Pericardium fibroblast (primary cell): ENCODE measurements around the gene NADSYN1. TPM values are rescaled to one million over a fixed set of nuclear protein-coding genes. Genes with fewer than 3 reads are reported as not detected.

ENCODE experiments used
- total RNA-seq: library from RNA; depleted of rRNA; stranded (reverse); fragments of >200 nt; gene quantifications from 2 replicates; pipeline ENCODE4 v1.2.3, GENCODE V29; 2015

Gene NADSYN1
- 48.7 and 49.6 TPM in 2 replicates for total RNA-seq

DNA sequence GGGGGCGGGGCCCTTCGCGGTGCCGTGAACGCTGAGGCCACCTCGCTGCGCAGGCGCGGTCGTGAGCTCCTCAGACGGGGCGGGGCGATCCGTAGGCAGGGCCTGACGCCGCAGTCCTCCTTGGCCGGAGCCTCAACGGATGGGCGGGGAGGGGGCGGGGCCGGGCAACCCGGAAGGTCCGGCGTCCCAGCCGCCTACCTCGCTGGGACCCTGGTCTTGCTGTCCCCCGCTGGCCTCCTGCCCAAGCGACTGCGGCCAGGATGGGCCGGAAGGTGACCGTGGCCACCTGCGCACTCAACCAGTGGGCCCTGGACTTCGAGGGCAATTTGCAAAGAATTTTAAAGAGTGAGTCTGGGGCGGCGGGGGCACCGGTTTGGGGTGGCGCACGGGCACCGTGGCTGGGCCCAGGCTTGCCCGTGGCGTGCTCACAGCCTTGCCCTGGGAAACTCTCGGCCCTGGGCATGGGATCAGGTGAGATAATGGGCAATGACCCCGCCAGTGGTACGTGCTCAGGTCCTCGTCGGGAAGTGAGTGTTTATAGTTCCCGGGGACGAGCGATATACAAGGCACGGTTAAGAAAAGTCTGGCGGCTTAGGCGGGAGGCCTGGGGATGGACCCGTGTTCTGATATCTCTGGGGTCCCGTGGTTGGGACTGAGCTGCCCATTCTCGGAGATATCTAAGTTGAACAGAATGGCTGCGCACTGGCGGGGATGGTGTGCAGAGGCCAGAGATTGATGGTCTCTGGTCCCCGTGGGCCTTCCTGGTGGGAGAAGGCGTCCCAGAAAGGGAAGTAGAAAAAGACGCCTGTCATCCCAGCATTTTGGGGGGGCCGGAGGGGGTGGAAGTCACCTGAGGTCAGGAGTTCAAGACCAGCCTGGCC lies at the start of gene NADSYN1:
NADSYN1 (plus strand) TSS at position 167 of the 881 bp plus-strand sequence; CDS start at position 261, 94 bp downstream.

DNA sequence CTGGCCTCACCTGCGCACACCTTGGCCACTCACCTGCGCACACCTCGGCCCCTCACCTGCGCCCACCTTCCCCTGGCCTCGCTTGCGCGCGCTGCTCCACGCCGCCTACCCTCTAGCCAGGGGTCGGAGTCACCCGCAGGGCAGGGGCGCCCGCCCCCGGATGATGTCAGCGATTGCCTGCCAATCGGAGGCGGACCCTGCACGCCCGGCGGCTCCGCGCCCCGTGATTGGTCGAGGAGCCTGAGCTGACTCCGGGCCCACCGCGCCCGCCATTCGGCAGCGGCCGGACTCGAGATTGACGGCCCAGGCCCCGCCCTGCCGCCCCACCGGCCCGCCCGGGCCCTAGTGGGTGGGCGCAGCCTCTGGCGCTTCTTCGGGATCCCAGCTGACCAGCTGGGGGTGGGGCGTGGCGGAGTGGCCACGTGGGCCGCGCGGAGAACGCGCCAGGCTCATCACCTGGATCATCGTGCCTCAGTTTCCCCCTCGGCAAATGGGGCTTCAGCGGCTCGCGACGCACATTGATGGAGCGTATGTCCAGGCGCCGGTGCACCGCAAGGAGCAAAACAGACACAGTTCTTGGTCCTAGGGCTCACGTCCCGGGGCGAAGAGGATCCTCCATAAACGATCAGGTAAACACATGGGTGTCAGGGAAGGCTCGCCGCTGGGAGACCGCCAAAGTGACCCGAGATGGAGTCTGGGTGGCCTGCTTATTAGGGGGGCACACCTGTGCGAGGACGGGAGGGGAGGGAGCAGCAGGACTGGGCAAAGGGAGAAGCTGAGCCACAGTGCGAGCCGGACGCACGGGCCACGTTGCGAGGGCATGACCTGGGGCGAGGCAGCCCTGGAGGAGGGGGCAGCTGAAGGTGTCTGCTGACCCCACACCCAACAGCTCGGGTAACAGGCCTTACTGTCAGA lies 4.5 kb upstream of the NADSYN1 start, which contains the start of gene DHCR7:
DHCR7 (minus strand) TSS at position 137 of the 915 bp plus-strand sequence. CDS start 3,441 bp downstream, outside the sequence.

DNA sequence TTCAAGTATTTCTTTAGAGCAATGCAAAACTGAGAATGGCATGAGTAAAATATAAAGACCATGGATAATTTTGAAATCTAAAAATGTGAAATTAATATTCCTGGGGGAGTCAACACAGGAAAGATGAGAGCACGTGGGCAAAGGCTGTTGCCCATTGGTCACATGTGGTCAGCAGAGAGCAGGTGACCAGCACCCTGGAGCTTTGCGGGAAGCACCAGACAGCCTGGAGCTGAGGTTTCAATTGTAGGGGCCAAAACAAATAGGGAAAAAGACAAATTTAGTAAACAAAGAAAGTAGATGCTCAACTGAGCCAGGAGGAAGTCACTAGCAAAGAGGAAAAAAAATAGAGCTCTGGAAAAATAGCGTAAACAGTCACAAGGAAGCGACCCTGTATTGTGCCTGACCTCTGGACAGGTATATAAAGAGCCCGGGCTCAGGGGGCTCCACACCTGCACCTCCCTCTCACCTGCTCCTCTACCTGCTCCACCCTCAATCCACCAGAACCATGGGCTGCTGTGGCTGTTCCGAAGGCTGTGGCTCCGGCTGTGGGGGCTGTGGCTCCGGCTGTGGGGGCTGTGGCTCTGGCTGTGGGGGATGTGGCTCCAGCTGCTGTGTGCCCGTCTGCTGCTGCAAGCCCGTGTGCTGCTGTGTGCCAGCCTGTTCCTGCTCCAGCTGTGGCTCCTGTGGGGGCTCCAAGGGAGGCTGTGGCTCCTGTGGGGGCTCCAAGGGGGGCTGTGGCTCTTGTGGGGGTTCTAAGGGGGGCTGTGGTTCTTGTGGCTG lies 74.0 kb downstream of the NADSYN1 start, which contains the start of gene KRTAP5-7:
KRTAP5-7 (plus strand) TSS at position 472 of the 780 bp plus-strand sequence; CDS start at position 506, 34 bp downstream.

DNA sequence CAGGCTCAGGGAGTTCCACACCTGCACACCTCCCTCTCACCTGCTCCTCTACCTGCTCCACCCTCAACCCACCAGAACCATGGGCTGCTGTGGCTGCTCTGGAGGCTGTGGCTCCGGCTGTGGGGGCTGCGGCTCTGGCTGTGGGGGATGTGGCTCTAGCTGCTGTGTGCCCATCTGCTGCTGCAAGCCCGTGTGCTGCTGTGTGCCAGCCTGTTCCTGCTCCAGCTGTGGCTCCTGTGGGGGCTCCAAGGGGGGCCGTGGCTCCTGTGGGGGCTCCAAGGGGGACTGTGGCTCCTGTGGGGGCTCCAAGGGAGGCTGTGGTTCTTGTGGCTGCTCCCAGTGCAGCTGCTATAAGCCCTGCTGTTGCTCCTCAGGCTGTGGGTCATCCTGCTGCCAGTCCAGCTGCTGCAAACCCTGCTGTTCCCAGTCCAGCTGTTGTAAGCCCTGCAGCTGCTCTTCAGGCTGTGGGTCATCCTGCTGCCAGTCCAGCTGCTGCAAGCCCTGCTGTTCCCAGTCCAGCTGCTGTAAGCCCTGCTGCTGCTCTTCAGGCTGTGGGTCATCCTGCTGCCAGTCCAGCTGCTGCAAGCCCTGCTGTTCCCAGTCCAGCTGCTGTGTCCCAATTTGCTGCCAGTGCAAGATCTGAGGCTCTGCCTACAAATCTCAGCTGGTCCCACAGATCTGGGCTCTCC lies 85.1 kb downstream of the NADSYN1 start, which contains the start of gene KRTAP5-8:
KRTAP5-8 (plus strand) TSS at position 49 of the 689 bp plus-strand sequence; CDS start at position 80, 31 bp downstream.

DNA sequence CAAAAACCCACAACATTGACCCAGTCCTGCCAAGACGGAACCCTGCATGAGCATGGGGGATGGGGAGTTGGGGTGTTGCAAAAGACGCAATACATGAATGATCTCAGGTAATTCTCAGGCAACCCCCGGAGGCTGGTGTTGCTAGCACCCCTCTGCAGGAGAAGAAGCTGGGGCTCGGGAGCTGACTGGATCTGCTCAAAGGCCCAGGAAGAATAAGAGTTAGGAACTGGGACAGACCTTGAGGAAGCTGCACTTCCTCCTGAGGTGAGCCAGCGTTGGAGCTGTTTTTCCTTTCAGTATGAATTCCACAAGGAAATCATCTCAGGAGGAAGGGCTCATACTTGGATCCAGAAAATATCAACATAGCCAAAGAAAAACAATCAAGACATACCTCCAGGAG lies 95.1 kb downstream of the NADSYN1 start, which contains the start of gene KRTAP5-9:
KRTAP5-9 (plus strand) TSS at position 301 of the 400 bp plus-strand sequence. CDS start 238 bp downstream, outside the sequence.

Other genes starting within 250 kb of the NADSYN1 start
- gene SHANK2, start 200.6 kb upstream of the NADSYN1 start, total RNA-seq, result 2.2 TPM in 1 of 2 replicates, not detected in the other
- gene DHCR7, start 4.8 kb upstream of the NADSYN1 start, total RNA-seq, result 55.2 and 95.8 TPM in 2 replicates
- gene KRTAP5-7, start 74.1 kb downstream of the NADSYN1 start, total RNA-seq, result not detected in 2 replicates
- gene KRTAP5-8, start 84.8 kb downstream of the NADSYN1 start, total RNA-seq, result not detected in 2 replicates
- not detected in 2 replicates for gene KRTAP5-9, start 95.2 kb downstream of the NADSYN1 start, total RNA-seq
- not detected in 2 replicates for gene KRTAP5-10, start 112.4 kb downstream of the NADSYN1 start, total RNA-seq
- not detected in 2 replicates for gene KRTAP5-11, start 129.7 kb downstream of the NADSYN1 start, total RNA-seq